BJ (cell line): ENCODE data around the gene DPH7. TPM values are rescaled to one million over a fixed set of nuclear protein-coding genes. Genes with fewer than 3 reads are reported as not detected.

ENCODE experiments used
- CTCF ChIA-PET: fragments of 350-600 bp; formaldehyde crosslinking; extraction: SDS; loops from one replicate; lab custom pipeline; 2021; ENCODE audit warnings: antibody characterized with exemption, inconsistent platforms; lab: Yijun Ruan, JAX
- POLR2A ChIA-PET: fragments of 300-600 bp; sonication (Branson Sonifier 250); formaldehyde crosslinking; extraction: SDS; loops from one replicate; lab custom pipeline; 2021; ENCODE audit warnings: antibody characterized with exemption; lab: Charles Lee
- DNase-seq: peaks from one replicate; pipeline ENCODE4 v3.0.0-alpha.2; 2011; ENCODE audit warnings: low read depth
- H3K27me3 ChIP-seq: 2 replicates; pipeline ENCODE4 v1.6.0; 2011; ENCODE audit warnings: low read length; ENCODE audit not compliant: control insufficient read depth, insufficient read depth
- H3K36me3 ChIP-seq: 2 replicates; pipeline ENCODE4 v1.5.1; 2011; ENCODE audit warnings: low read length; ENCODE audit not compliant: control insufficient read depth, insufficient read depth
- H3K4me3 ChIP-seq: 2 replicates; pipeline ENCODE4 v1.5.1; 2011; ENCODE audit warnings: low read depth, mild to moderate bottlenecking, control low read depth, low read length
- polyA plus RNA-seq: library from polyadenylated mRNA; depleted of rRNA; stranded (reverse); fragments of >200 nt; gene quantifications from 2 replicates; pipeline ENCODE4 v1.2.3, GENCODE V29; 2011; rRNA removed
- TF ChIP-seq, protein P1 (sequence below): IDR thresholded peaks from 2 replicates; pipeline ENCODE4 v1.5.1; 2011; ENCODE audit warnings: low read depth, mild to moderate bottlenecking, control low read depth, inconsistent platforms, low read length, moderate library complexity; ENCODE audit not compliant: insufficient read depth

The DPH7 gene
- polyA plus RNA-seq, 1 experiment = 29.4 TPM

DNA sequence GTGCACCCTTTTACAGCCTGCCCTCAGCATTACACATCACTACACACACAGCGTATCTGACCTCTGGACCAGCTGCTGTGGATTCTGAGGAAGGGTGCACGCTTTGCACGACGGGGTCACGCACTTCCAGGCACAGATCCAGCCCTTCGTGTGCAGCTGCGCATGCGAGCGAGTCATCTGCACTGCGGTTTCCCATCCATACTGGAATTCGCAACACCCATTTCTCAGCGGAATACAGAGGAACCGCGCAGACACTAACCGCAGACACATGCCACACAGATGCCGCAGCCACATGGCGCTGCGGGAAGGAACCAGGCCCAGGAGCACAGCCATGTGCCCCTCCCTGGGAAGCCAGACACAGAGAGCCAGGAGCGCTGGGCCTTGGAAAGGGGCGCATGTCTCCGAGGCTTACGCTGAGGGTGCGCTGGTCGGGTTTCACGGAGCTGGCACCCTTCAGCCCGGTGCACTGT, 72.0 kb downstream of the DPH7 start:
- TF ChIP-seq, protein P1, sequence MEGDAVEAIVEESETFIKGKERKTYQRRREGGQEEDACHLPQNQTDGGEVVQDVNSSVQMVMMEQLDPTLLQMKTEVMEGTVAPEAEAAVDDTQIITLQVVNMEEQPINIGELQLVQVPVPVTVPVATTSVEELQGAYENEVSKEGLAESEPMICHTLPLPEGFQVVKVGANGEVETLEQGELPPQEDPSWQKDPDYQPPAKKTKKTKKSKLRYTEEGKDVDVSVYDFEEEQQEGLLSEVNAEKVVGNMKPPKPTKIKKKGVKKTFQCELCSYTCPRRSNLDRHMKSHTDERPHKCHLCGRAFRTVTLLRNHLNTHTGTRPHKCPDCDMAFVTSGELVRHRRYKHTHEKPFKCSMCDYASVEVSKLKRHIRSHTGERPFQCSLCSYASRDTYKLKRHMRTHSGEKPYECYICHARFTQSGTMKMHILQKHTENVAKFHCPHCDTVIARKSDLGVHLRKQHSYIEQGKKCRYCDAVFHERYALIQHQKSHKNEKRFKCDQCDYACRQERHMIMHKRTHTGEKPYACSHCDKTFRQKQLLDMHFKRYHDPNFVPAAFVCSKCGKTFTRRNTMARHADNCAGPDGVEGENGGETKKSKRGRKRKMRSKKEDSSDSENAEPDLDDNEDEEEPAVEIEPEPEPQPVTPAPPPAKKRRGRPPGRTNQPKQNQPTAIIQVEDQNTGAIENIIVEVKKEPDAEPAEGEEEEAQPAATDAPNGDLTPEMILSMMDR = no peak
- H3K36me3 ChIP-seq = no peaks in the 10 kb centered on the region
- peak; percentile 55 for DNase-seq
- CTCF ChIA-PET = interaction anchor here (0.6 to 1.6 kb wide), 4 partner anchors 10 to 83 kb away, joined by 3 to 7 read pairs (median 4); partner anchors contain the start of genes EXD3 and NOXA1
- POLR2A ChIA-PET = no interaction called here
- H3K27me3 ChIP-seq = no peaks in the 10 kb centered on the region
- no peak overlapping the region for H3K4me3 ChIP-seq

DNA sequence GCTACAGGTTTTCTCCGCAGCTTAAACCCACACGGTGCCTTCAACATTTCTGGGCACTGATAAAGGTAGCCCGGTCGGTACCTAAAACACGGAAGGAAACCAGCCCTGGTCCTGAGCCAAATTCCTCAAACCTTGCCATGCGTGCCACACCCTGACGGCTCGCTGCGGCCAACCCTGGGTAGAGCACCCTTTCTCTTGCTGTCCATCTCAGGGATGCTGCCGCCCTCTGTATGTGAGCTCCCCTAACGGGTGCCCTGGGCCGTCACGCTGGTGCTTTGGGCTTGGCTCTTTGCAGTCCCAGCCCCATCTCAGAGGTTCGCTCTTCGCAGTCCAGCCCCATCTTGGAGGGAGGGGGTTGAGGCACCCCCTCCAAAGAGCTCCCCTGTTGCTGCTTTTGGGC, 72.5 kb downstream of the DPH7 start:
- ChIA-PET POLR2A (no interaction called here), CTCF (interaction anchor here (0.6 to 1.6 kb wide), 3 partner anchors 19 to 83 kb away, joined by 3 to 7 read pairs (median 4); partner anchors contain the start of genes EXD3 and NOXA1)
- H3K4me3 ChIP-seq = no peak overlapping the region
- TF ChIP-seq, protein P1 = no peak
- H3K27me3 ChIP-seq = no peaks in the 10 kb centered on the region
- no peak for DNase-seq
- H3K36me3 ChIP-seq = no peaks in the 10 kb centered on the region

DNA sequence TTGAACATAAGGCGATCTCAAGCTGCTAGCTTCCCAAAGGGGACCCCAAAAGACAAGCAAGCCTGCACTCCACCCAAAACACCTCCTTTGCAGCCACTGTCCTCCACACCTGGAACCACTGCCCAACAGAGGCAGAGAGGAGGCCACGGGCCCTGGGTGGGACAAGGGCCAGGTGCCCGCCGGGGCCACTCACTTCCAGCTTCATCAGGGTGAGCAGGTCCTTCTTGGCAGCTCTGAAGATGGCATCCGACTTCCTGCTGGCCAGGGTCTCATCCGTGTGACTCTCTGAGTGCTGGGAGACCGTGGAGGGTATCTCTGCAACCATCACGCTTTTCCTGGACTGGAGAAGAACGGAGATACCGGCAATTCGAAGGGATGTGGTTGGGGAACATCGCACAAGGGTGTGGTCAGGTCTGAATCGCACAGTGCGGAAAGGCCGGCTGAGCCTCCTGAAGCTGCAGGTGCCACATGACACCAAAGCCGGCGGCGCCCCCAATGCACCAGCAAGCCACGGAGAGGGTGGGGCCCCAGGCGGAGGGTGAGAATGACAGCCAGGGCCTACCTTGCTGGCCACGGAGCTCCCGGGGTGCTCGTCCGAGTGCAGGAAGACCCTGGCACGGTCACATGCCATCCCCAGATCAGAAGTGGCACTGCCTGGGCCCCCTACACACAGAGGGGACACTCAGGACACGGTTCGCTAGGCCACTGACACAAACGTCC, 73.1 kb downstream of the DPH7 start:
- Histone ChIP-seq H3K36me3 (no peaks in the 10 kb centered on the region), H3K4me3 (no peak overlapping the region), H3K27me3 (no peaks in the 10 kb centered on the region)
- DNase-seq = no peak
- TF ChIP-seq, protein P1 = no peak
- CTCF ChIA-PET = interaction anchor here (1.0 kb wide), 1 partner anchor 83 kb away, joined by 3 read pairs; the partner anchor contains the start of genes EXD3 and NOXA1
- POLR2A ChIA-PET = no interaction called here

Other genes with a start within 250 kb of the DPH7 start
- gene EXD3, start 155.8 kb downstream of the DPH7 start, polyA plus RNA-seq = 4.9 and 5.4 TPM in 2 replicates
- gene NOXA1, start 155.5 kb downstream of the DPH7 start, polyA plus RNA-seq = 0.20 and 0.32 TPM in 2 replicates
- gene ENTPD8, start 137.6 kb downstream of the DPH7 start, polyA plus RNA-seq = not detected in 2 replicates
- gene NSMF, start 119.6 kb downstream of the DPH7 start, polyA plus RNA-seq = 21.5 and 35.7 TPM in 2 replicates
- 0.40 and 0.63 TPM in 2 replicates for gene PNPLA7, start 28.5 kb downstream of the DPH7 start, polyA plus RNA-seq
- 19.8 and 28.7 TPM in 2 replicates for gene MRPL41, start 27.0 kb downstream of the DPH7 start, polyA plus RNA-seq
- gene ZMYND19, start 11.6 kb upstream of the DPH7 start, polyA plus RNA-seq = 13.8 and 14.9 TPM in 2 replicates
- 22.0 and 46.1 TPM in 2 replicates for gene ARRDC1, start 26.8 kb upstream of the DPH7 start, polyA plus RNA-seq
- gene EHMT1, start 40.1 kb upstream of the DPH7 start, polyA plus RNA-seq = 18.1 and 23.3 TPM in 2 replicates